ENCODE measurements around the gene PCGF2.
A peak's percentile ranks its signal among the peaks of the same experiment; 100 is the strongest.

PCGF2 gene

GRCh38 chr17:38751144-38751807, 3.1 kb upstream of the PCGF2 start:
- no peak for DNase-seq (ENCODE audit: low read depth)

- DNase-seq (ENCODE audit: low read depth), result no peak
Measured at GRCh38 chr17:38750312-38751121, 2.4 kb upstream of the PCGF2 start.

- DNase-seq (ENCODE audit: low read depth), result no peak
Measured at GRCh38 chr17:38750044-38750311, 1.8 kb upstream of the PCGF2 start.

GRCh38 chr17:38749223-38750043, 1.3 kb upstream of the PCGF2 start:
- peak; percentile 46 for DNase-seq (ENCODE audit: low read depth)

GRCh38 chr17:38748892-38749222, 721 bp upstream of the PCGF2 start:
- DNase-seq (ENCODE audit: low read depth), result no peak

GRCh38 chr17:38747463-38748148, 530 bp downstream of the PCGF2 start:
- no peak for DNase-seq (ENCODE audit: low read depth)

- DNase-seq (ENCODE audit: low read depth), result no peak
Measured at GRCh38 chr17:38746849-38747462, 1.2 kb downstream of the PCGF2 start.

GRCh38 chr17:38746004-38746848, 1.9 kb downstream of the PCGF2 start:
- no peak for DNase-seq (ENCODE audit: low read depth)

- DNase-seq (ENCODE audit: low read depth), result no peak
Measured at GRCh38 chr17:38745545-38745944, 2.6 kb downstream of the PCGF2 start.

- no peak for DNase-seq (ENCODE audit: low read depth)
Measured at GRCh38 chr17:38743556-38744171, 4.5 kb downstream of the PCGF2 start.

GRCh38 chr17:38742411-38743308, 5.5 kb downstream of the PCGF2 start:
- peak; percentile 91 for DNase-seq (ENCODE audit: low read depth)

GRCh38 chr17:38741921-38742410, 6.2 kb downstream of the PCGF2 start:
- no peak for DNase-seq (ENCODE audit: low read depth)

GRCh38 chr17:38741461-38741860, 6.7 kb downstream of the PCGF2 start:
- DNase-seq (ENCODE audit: low read depth), result no peak

GRCh38 chr17:38740806-38741205, 7.3 kb downstream of the PCGF2 start:
- no peak for DNase-seq (ENCODE audit: low read depth)

GRCh38 chr17:38740044-38740443, 8.1 kb downstream of the PCGF2 start:
- DNase-seq (ENCODE audit: low read depth), result no peak

GRCh38 chr17:38739305-38739704, 8.8 kb downstream of the PCGF2 start:
- no peak for DNase-seq (ENCODE audit: low read depth)

GRCh38 chr17:38738686-38739085, 9.4 kb downstream of the PCGF2 start:
- no peak for DNase-seq (ENCODE audit: low read depth)

GRCh38 chr17:38738007-38738662, 10.0 kb downstream of the PCGF2 start:
- DNase-seq (ENCODE audit: low read depth), result no peak
